HepG2 (cell line): ENCODE measurements around the gene ZGRF1. TPM values are rescaled to one million over a fixed set of nuclear protein-coding genes. Genes with fewer than 3 reads are reported as not detected.
A peak's percentile ranks its signal among the peaks of the same experiment; 100 is the strongest.

Source experiments
- ATF2 ChIP-seq: sonication (generic); formaldehyde crosslinking; IDR thresholded peaks from 2 replicates; pipeline ENCODE4 v1.4.0; 2020; ENCODE audit warnings: missing genetic modification reagents
- KAT7 ChIP-seq: IDR thresholded peaks from 2 replicates; pipeline ENCODE4 v1.6.1; 2018; ENCODE audit warnings: borderline replicate concordance, missing compliant biosample characterization
- MAFF ChIP-seq: IDR thresholded peaks from 2 replicates; pipeline ENCODE4 v1.6.1; 2011; ENCODE audit warnings: low read depth, low read length, improper control_type of control experiment
- MLX ChIP-seq: IDR thresholded peaks from 2 replicates; pipeline ENCODE4 v1.6.1; 2016
- MTA1 ChIP-seq: sonication (generic); formaldehyde crosslinking; IDR thresholded peaks from 2 replicates; pipeline ENCODE4 v1.4.0; 2020; ENCODE audit warnings: missing genetic modification reagents, mild to moderate bottlenecking, borderline replicate concordance
- MXD1 ChIP-seq: sonication (generic); formaldehyde crosslinking; IDR thresholded peaks from 2 replicates; pipeline ENCODE4 v1.4.0; 2020; ENCODE audit warnings: mild to moderate bottlenecking, missing genetic modification reagents
- PHF8 ChIP-seq: sonication (generic); formaldehyde crosslinking; IDR thresholded peaks from 2 replicates; pipeline ENCODE4 v1.5.0; 2020; ENCODE audit warnings: missing genetic modification reagents
- RFXAP ChIP-seq: sonication (generic); formaldehyde crosslinking; IDR thresholded peaks from 2 replicates; pipeline ENCODE4 v1.4.0; 2020; ENCODE audit warnings: missing genetic modification reagents, borderline replicate concordance
- SP2 ChIP-seq: sonication (generic); formaldehyde crosslinking; IDR thresholded peaks from 2 replicates; pipeline ENCODE4 v1.5.1; 2020; ENCODE audit warnings: mild to moderate bottlenecking, missing genetic modification reagents
- TIGD3 ChIP-seq: sonication (generic); formaldehyde crosslinking; IDR thresholded peaks from 2 replicates; pipeline ENCODE4 v1.5.1; 2020; ENCODE audit warnings: mild to moderate bottlenecking, missing genetic modification reagents, borderline replicate concordance
- ZFP91 ChIP-seq: sonication (generic); formaldehyde crosslinking; IDR thresholded peaks from 2 replicates; pipeline ENCODE4 v1.9.0; 2022; ENCODE audit warnings: missing genetic modification reagents, mild to moderate bottlenecking, borderline replicate concordance
- ZNF142 ChIP-seq: sonication (generic); formaldehyde crosslinking; IDR thresholded peaks from 2 replicates; pipeline ENCODE4 v1.4.0; 2020; ENCODE audit warnings: missing genetic modification reagents
- ZNF597 ChIP-seq: sonication (generic); formaldehyde crosslinking; IDR thresholded peaks from 2 replicates; pipeline ENCODE4 v1.5.0; 2020; ENCODE audit warnings: missing genetic modification reagents
- ZNF773 ChIP-seq: sonication (generic); formaldehyde crosslinking; IDR thresholded peaks from 2 replicates; pipeline ENCODE4 v1.4.0; 2020; ENCODE audit warnings: missing genetic modification reagents, borderline replicate concordance
- polyA plus RNA-seq, 8 experiments: library from polyadenylated mRNA; depleted of rRNA in 3 of 8; stranded (reverse) in 7 of 8; unstranded in 1 of 8; fragments of >200 nt; fragmentation: Illumina TruSeq in 4 of 8; extraction: Trizol in 4 of 8; gene quantifications; 2 replicates each; pipeline versions ENCODE4 v1.2.1 to v1.2.3, GENCODE V29; 2011 to 2016; ENCODE audit warnings: low read depth in 4 of 8, missing spikeins in 1 of 8, mixed read lengths in 1 of 8; ENCODE audit not compliant: insufficient read depth in 1 of 8
- total RNA-seq, 5 experiments: library from RNA; depleted of rRNA; stranded (reverse); fragments of >200 nt; fragmentation: Illumina TruSeq; extraction: Trizol; gene quantifications; 2 replicates each; pipeline ENCODE4 v1.2.3, GENCODE V29; 2016; ENCODE audit warnings: low read depth in 1 of 5

Gene ZGRF1
- total and polyA plus RNA-seq, 2 of the 13 experiments (the other 11 are each of a cell fraction or from before 2014, with no cell fraction given) = 8.6 to 15.9 TPM

GRCh38 chr4:112636688-112637551 lies at the start of gene ZGRF1, which contains the start of gene LARP7 (continued):
- TF ChIP-seq ZNF142 (CRISPR knock-in tag) (0 out of 2 replicates have a peak, but pooled peaks have one; percentile 48), KAT7 (CRISPR knock-in tag) (no peak), ATF2 (peak; percentile 58), PHF8 (CRISPR knock-in tag) (peak; percentile 94), MXD1 (CRISPR knock-in tag) (peak; percentile 36; the same call in 1 of the 2 replicates), ZFP91 (peak; percentile 72; the same call in 1 of the 2 replicates), MTA1 (CRISPR knock-in tag) (no peak), MAFF (no peak), RFXAP (CRISPR knock-in tag) (peak; percentile 58), ZNF597 (CRISPR knock-in tag) (no peak), SP2 (peak; percentile 60), ZNF773 (CRISPR knock-in tag) (no peak), MLX (CRISPR knock-in tag) (peak; percentile 16; the same call in 1 of the 2 replicates), TIGD3 (CRISPR knock-in tag) (0 out of 2 replicates have a peak, but pooled peaks have one; percentile 77)
